Renal cortex interstitium (tissue), 15 donors: Measurements from ENCODE around the gene EGFR. TPM values are rescaled to one million over a fixed set of nuclear protein-coding genes. Genes with fewer than 3 reads are reported as not detected.

ENCODE experiments used
- DNase-seq, 11 donors: peaks; one replicate each; pipeline ENCODE4 v3.0.0-alpha.2; 2013; ENCODE audit warnings: low read depth in 9 of 11, low spot score in 4 of 11; ENCODE audit errors: extremely low read depth in 1 of 11
- long read RNA-seq, 16 experiments: transcript quantifications; one replicate each; lab custom pipeline, GENCODE V29; 2026
- polyA plus RNA-seq, 3 donors: library from polyadenylated mRNA; unstranded; fragments of 120-200 nt; gene quantifications; one replicate each; pipeline ENCODE4 v1.2.1, GENCODE V29; 2013; ENCODE audit not compliant: insufficient read length in 3 of 3

The EGFR gene
- polyA plus RNA-seq: 10 to 100 TPM; 29.9 to 33.1 (median 30.3) TPM
- long read RNA-seq, donor 1, full-length matches to known transcripts: 3 of 3 reads
- long read RNA-seq, donor 1, partial matches to known transcripts: 0 of 3 reads
- long read RNA-seq, donor 1, other reads (novel, unspliced or antisense): 0 of 3 reads
- long read RNA-seq, donor 2: 0 reads
- long read RNA-seq, donor 3, partial matches to known transcripts: 0 of 1 reads
- long read RNA-seq, donor 3, other reads (novel, unspliced or antisense): 0 of 1 reads
- long read RNA-seq, donor 4, full-length matches to known transcripts: 2 of 2 reads
- long read RNA-seq, donor 4, partial matches to known transcripts: 0 of 2 reads
- long read RNA-seq, donor 4, other reads (novel, unspliced or antisense): 0 of 2 reads
- long read RNA-seq, donor 5: 0 reads
- long read RNA-seq, donor 6, partial matches to known transcripts: 7 of 7 reads
- long read RNA-seq, donor 6, other reads (novel, unspliced or antisense): 0 of 7 reads
- long read RNA-seq, donor 7, full-length matches to known transcripts: 1 of 1 reads
- long read RNA-seq, donor 7, partial matches to known transcripts: 0 of 1 reads
- long read RNA-seq, donor 7, other reads (novel, unspliced or antisense): 0 of 1 reads
- long read RNA-seq, donor 8: 0 reads
- long read RNA-seq, donor 9, full-length matches to known transcripts: 1 of 1 reads
- long read RNA-seq, donor 9, partial matches to known transcripts: 0 of 1 reads
- long read RNA-seq, donor 9, other reads (novel, unspliced or antisense): 0 of 1 reads
- long read RNA-seq, donor 10, full-length matches to known transcripts: 3 of 3 reads
- long read RNA-seq, donor 10, partial matches to known transcripts: 0 of 3 reads
- long read RNA-seq, donor 10, other reads (novel, unspliced or antisense): 0 of 3 reads
- long read RNA-seq, donor 11, partial matches to known transcripts: 6 of 6 reads
- long read RNA-seq, donor 11, other reads (novel, unspliced or antisense): 0 of 6 reads
- long read RNA-seq, donor 12, full-length matches to known transcripts: 1 of 1 reads
- long read RNA-seq, donor 12, partial matches to known transcripts: 0 of 1 reads
- long read RNA-seq, donor 12, other reads (novel, unspliced or antisense): 0 of 1 reads
- long read RNA-seq, donor 13: 0 reads
- long read RNA-seq, donor 14, full-length matches to known transcripts: 2 of 2 reads
- long read RNA-seq, donor 14, partial matches to known transcripts: 0 of 2 reads
- long read RNA-seq, donor 14, other reads (novel, unspliced or antisense): 0 of 2 reads
- long read RNA-seq, donor 15, full-length matches to known transcripts: 1 of 1 reads
- long read RNA-seq, donor 15, partial matches to known transcripts: 0 of 1 reads
- long read RNA-seq, donor 15, other reads (novel, unspliced or antisense): 0 of 1 reads
- long read RNA-seq, donor 16, full-length matches to known transcripts: 7 of 20 reads
- long read RNA-seq, donor 16, partial matches to known transcripts: 13 of 20 reads
- long read RNA-seq, donor 16, other reads (novel, unspliced or antisense): 0 of 20 reads

GRCh38 chr7:55018361-55019190 is at the start of gene EGFR:
Gene EGFR, plus strand, starts transcription at chr7:55019017. Its CDS starts 261 bp downstream, at chr7:55019278.
- DNase-seq: peak in 9 of 11 donors; percentile 35 to 81 (median 64)

GRCh38 chr7:54969208-54969967 is 49.4 kb upstream of the EGFR start:
- no peak for DNase-seq

- no peak for DNase-seq
Measured at GRCh38 chr7:54972733-54973294, 46.0 kb upstream of the EGFR start.

GRCh38 chr7:54978364-54979116 is 40.3 kb upstream of the EGFR start:
- no peak for DNase-seq

- DNase-seq: no peak
Measured at GRCh38 chr7:54980521-54980920, 38.3 kb upstream of the EGFR start.

- DNase-seq: no peak
Measured at GRCh38 chr7:54981913-54982312, 36.9 kb upstream of the EGFR start.

- no peak for DNase-seq
Measured at GRCh38 chr7:54985426-54986330, 33.1 kb upstream of the EGFR start.

GRCh38 chr7:54986716-54987115 is 32.1 kb upstream of the EGFR start:
- DNase-seq: no peak

- DNase-seq: no peak
Measured at GRCh38 chr7:54987772-54988171, 31.0 kb upstream of the EGFR start.

- DNase-seq: no peak
Measured at GRCh38 chr7:54988516-54988915, 30.3 kb upstream of the EGFR start.

- no peak for DNase-seq
Measured at GRCh38 chr7:54989453-54990225, 29.2 kb upstream of the EGFR start.

GRCh38 chr7:54991341-54991740 is 27.5 kb upstream of the EGFR start:
- DNase-seq: no peak

GRCh38 chr7:54992871-54993475 is 25.8 kb upstream of the EGFR start:
- no peak for DNase-seq

GRCh38 chr7:54995166-54995565 is 23.7 kb upstream of the EGFR start:
- no peak for DNase-seq
